Activated CD8-positive, alpha-beta memory T cell treated with anti-CD3 and anti-CD28 coated beads for 36 hours (primary cell): ENCODE data around the gene SIGLEC12. TPM values are rescaled to one million over a fixed set of nuclear protein-coding genes. Genes with fewer than 3 reads are reported as not detected.

Experiments
- CTCF ChIA-PET: fragments of 350-600 bp; sonication (Branson Sonifier 250); formaldehyde crosslinking; loops from one replicate; lab custom pipeline; 2021; ENCODE audit warnings: antibody characterized with exemption; lab: Charles Lee
- POLR2A ChIA-PET: fragments of 350-600 bp; sonication (Branson Sonifier 250); formaldehyde crosslinking; loops from one replicate; lab custom pipeline; 2021; ENCODE audit warnings: antibody characterized with exemption; lab: Charles Lee
- total RNA-seq, 2 experiments: library from RNA; stranded (reverse); gene quantifications; one replicate each; pipeline ENCODE4 v1.2.3, GENCODE V29; 2021

The SIGLEC12 gene
- total RNA-seq, 2 experiments from 2014 or later = 1.5 to 1.6 TPM

GRCh38 chr19:51493776-51494175, 7.8 kb downstream of the SIGLEC12 start:
- ChIA-PET CTCF (interaction anchor here (1.0 kb wide), 1 partner anchor 21 kb away, joined by 3 read pairs; no protein-coding TSS in a partner anchor), POLR2A (no interaction called here)

GRCh38 chr19:51491586-51491985, 10.0 kb downstream of the SIGLEC12 start:
- POLR2A ChIA-PET = no interaction called here
- CTCF ChIA-PET = no interaction called here

- POLR2A ChIA-PET = no interaction called here
- CTCF ChIA-PET = no interaction called here
Observed at GRCh38 chr19:51490676-51491075, 10.9 kb downstream of the SIGLEC12 start.

GRCh38 chr19:51489113-51489512, 12.5 kb downstream of the SIGLEC12 start:
- ChIA-PET CTCF (interaction anchor here (0.7 to 1.1 kb wide), 2 partner anchors 13 to 91 kb away, joined by 3 read pairs; no protein-coding TSS in a partner anchor), POLR2A (no interaction called here)

- ChIA-PET CTCF (interaction anchor here (0.7 to 1.1 kb wide), 2 partner anchors 13 to 90 kb away, joined by 3 read pairs; no protein-coding TSS in a partner anchor), POLR2A (no interaction called here)
Observed at GRCh38 chr19:51488491-51488890, 13.1 kb downstream of the SIGLEC12 start.

GRCh38 chr19:51485960-51486660, 15.5 kb downstream of the SIGLEC12 start:
- POLR2A ChIA-PET = no interaction called here
- CTCF ChIA-PET = interaction anchor here (0.8 kb wide), 1 partner anchor 29 kb away, joined by 3 read pairs; no protein-coding TSS in a partner anchor

GRCh38 chr19:51480590-51480989, 21.0 kb downstream of the SIGLEC12 start:
- ChIA-PET POLR2A (interaction anchor here (0.6 kb wide), 1 partner anchor 85 kb away, joined by 3 read pairs; no protein-coding TSS in a partner anchor), CTCF (interaction anchor here (0.6 to 3.1 kb wide), 3 partner anchors 8 to 80 kb away, joined by 3 to 10 read pairs (median 3); no protein-coding TSS in a partner anchor)

GRCh38 chr19:51479531-51480331, 21.9 kb downstream of the SIGLEC12 start:
- ChIA-PET POLR2A (no interaction called here), CTCF (interaction anchor here (0.6 to 1.6 kb wide), 5 partner anchors 35 to 111 kb away, joined by 3 to 6 read pairs (median 3); partner anchors contain the start of gene CLDND2)

- CTCF ChIA-PET = interaction anchor here (1.6 kb wide), 1 partner anchor 36 kb away, joined by 6 read pairs; no protein-coding TSS in a partner anchor
- POLR2A ChIA-PET = no interaction called here
Observed at GRCh38 chr19:51478381-51479234, 23.0 kb downstream of the SIGLEC12 start, which contains the start of gene CEACAM18. CEACAM18 (plus strand) TSS chr19:51478539.

GRCh38 chr19:51477344-51477743, 24.3 kb downstream of the SIGLEC12 start:
- POLR2A ChIA-PET = no interaction called here
- CTCF ChIA-PET = no interaction called here

- ChIA-PET POLR2A (no interaction called here), CTCF (interaction anchor here (0.8 to 4.0 kb wide), 2 partner anchors 13 to 39 kb away, joined by 3 to 32 read pairs; no protein-coding TSS in a partner anchor)
Observed at GRCh38 chr19:51476164-51476563, 25.4 kb downstream of the SIGLEC12 start.

- CTCF ChIA-PET = interaction anchor here (0.5 to 4.0 kb wide), 22 partner anchors 9 to 603 kb away, joined by 3 to 32 read pairs (median 4); partner anchors contain the start of gene SIGLEC10
Observed at GRCh38 chr19:51473009-51473707, 28.4 kb downstream of the SIGLEC12 start.

GRCh38 chr19:51472607-51473006, 29.0 kb downstream of the SIGLEC12 start:
- POLR2A ChIA-PET = interaction anchor here (0.6 kb wide), 1 partner anchor 40 kb away, joined by 3 read pairs; no protein-coding TSS in a partner anchor

More at GRCh38 chr19:51473009-51473707, 28.4 kb downstream of the SIGLEC12 start:
- POLR2A ChIA-PET = interaction anchor here (0.6 kb wide), 1 partner anchor 40 kb away, joined by 3 read pairs; no protein-coding TSS in a partner anchor

GRCh38 chr19:51471527-51471926, 30.1 kb downstream of the SIGLEC12 start:
- ChIA-PET POLR2A (no interaction called here), CTCF (interaction anchor here (0.7 to 3.0 kb wide), 4 partner anchors 24 to 50 kb away, joined by 4 to 9 read pairs (median 4); no protein-coding TSS in a partner anchor)

More at GRCh38 chr19:51472607-51473006, 29.0 kb downstream of the SIGLEC12 start:
- CTCF ChIA-PET = interaction anchor here (0.6 to 4.0 kb wide), 17 partner anchors 9 to 604 kb away, joined by 3 to 32 read pairs (median 5); no protein-coding TSS in a partner anchor

GRCh38 chr19:51470966-51471365, 30.6 kb downstream of the SIGLEC12 start:
- POLR2A ChIA-PET = no interaction called here
- CTCF ChIA-PET = interaction anchor here (0.6 to 3.0 kb wide), 3 partner anchors 43 to 177 kb away, joined by 3 to 9 read pairs (median 4); no protein-coding TSS in a partner anchor

GRCh38 chr19:51469629-51470028, 32.0 kb downstream of the SIGLEC12 start:
- CTCF ChIA-PET = interaction anchor here (0.7 to 1.8 kb wide), 2 partner anchors 48 to 115 kb away, joined by 3 to 7 read pairs; no protein-coding TSS in a partner anchor
- POLR2A ChIA-PET = no interaction called here

- ChIA-PET POLR2A (no interaction called here), CTCF (interaction anchor here (1.8 kb wide), 1 partner anchor 48 kb away, joined by 7 read pairs; no protein-coding TSS in a partner anchor)
Observed at GRCh38 chr19:51469162-51469561, 32.4 kb downstream of the SIGLEC12 start.
